Gastrocnemius medialis (tissue), 4 donors: ENCODE data around the gene VN1R5.

Source experiments
- CTCF ChIP-seq, 5 experiments: fragments of 450-650 bp in 3 of 5; fragments of 200-600 bp in 2 of 5; sonication (generic) in 2 of 5; IDR thresholded peaks in 4 of 5; conservative IDR thresholded peaks in 1 of 5; 1 replicate in 4 of 5; 2 replicates in 1 of 5; pipeline ENCODE4 v1.5.1; 2016 to 2019; ENCODE audit warnings: antibody characterized with exemption in 5 of 5, mild to moderate bottlenecking in 3 of 5, moderate library complexity in 3 of 5
- POLR2A ChIP-seq, 2 donors: fragments of 450-650 bp; IDR thresholded peaks; one replicate each; pipeline ENCODE4 v1.6.1; 2017; ENCODE audit warnings: antibody characterized with exemption in 2 of 2, mild to moderate bottlenecking in 2 of 2, moderate library complexity in 2 of 2

DNA sequence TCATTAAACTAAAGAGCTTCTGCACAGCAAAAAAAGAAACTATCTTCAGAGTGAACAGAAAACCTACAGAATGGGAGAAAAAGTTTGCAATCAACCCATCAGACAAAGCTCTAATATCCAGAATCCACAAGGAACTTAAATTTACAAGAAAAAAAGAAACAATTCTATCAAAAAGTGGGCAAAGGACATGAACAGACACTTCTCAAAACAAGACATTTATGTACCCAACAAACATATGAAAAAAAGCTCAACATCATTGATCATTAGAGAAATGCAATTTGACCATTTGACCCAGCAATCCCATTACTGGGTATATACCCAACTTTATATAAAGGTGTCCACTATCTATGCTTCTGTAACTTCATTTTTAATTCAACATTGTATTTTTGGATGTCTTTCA, 31.1 kb upstream of the VN1R5 start:
- TF ChIP-seq CTCF (IDR thresholded peaks at IDR 0.05 in 4 of 5, conservative IDR thresholded peaks at IDR 0.05 in 1 of 5) (no peak), POLR2A (IDR thresholded peaks at IDR 0.05) (no peak)
